Germinal center (tissue), 1 donor: Measurements from ENCODE around the gene PARVB.

Experiments used
- DNase-seq: peaks from one replicate; pipeline ENCODE4 v3.0.0; 2012; ENCODE audit warnings: mixed read lengths, low spot score

The PARVB gene

DNA sequence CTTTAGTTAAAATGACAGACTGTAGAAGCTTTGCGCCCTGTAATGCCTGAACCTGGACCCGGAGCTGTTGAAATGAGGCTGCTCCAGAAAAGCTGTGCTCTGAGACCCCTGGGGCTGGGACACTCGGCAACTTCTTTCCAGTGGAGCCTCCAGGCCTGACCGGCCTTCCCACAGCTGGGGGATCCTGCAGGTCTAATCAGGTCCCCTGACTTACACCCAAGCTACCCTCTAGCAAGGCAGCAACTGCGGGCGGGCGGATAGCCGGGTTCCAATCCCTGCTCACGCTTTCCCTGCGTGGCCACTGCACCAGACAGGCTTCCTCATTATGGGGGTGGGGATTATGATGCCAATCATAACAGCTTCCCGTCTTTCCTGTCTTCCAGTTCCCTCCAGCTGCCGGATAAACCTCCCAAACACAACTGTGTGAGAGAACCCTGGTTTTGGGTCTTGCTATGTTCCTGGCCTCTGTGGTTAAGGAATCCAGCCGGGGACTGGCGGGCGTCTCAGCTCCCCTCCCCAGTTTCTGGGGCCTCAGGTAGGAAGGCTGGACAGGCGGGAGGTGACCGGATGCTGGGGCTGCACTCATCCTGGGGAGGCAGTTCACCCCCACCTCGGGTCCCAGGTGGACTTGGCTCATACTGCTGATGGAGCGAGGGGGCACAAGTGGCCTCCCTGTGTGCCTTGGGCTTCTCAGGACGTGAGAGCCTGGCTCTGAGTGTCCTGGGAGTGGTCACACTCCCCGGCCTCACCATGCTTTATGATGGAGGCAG lies 195.2 kb downstream of the PARVB start:
- DNase-seq, result no peak

DNA sequence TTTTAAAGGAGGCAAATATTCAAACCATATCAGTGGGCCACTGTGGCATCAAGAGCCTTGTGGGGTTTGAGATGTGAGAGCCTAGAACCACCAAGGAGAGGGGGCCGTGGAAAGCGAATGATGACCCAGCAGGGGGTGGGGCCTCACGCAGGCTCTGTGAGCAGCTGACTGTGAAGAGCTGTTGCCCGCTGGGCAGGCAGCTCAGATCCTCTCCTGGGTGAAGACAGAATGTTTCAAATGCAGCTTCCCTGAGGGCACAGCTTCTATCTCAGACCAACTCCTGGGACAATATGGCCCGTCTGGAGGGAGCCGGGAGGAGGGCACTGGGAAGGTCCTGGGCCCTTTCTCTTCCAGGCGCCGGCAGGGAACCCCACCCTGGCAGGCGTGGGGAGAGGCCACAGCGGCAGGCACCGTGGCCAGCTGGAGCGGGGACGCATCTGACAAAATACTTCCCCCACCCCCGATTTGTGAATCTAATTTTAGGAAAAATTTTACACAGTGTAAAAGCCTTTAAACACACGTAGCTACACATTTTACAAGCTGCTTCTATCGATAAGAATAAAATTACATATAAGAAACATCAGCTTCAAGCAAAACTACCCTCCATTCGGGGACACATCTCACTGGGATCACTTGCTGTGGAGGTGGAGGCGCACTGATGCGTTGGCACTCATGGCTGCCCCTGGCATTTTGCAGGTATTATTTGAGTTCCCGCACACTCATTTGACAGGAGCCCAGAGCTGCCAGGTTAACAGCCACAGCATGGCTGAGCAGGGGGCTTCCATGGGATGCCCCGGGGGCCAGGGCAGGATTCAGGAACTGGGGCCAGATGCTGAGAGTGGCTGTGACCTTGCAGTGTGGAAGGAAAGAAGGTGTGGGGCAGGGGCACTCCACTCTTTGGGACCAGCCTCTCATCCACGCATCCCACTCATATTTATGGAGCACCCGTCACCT lies 196.9 kb downstream of the PARVB start:
- DNase-seq, result no peak

GRCh38 chr22:44221710-44222475 lies 197.8 kb downstream of the PARVB start:
- DNase-seq, result no peak
